DMS114 treated with DMSO at 0.1 percent for 48 hours (cell line): ENCODE measurements around the gene DBNL.

Source experiments
- DNase-seq: peaks from one replicate; lab custom pipeline; 2025; ENCODE audit not compliant: unreplicated experiment; lab: John Stamatoyannopoulos, UW

The DBNL gene

GRCh38 chr7:44042221-44042620 is 2.3 kb upstream of the DBNL start:
- DNase-seq: no peak

- DNase-seq: no peak
Measured at GRCh38 chr7:44043902-44044301, 600 bp upstream of the DBNL start.

- no peak for DNase-seq
Measured at GRCh38 chr7:44045226-44046014, 918 bp downstream of the DBNL start.

- DNase-seq: no peak
Measured at GRCh38 chr7:44046321-44047061, 2.0 kb downstream of the DBNL start.

- DNase-seq: no peak
Measured at GRCh38 chr7:44048031-44048795, 3.7 kb downstream of the DBNL start.

DNA sequence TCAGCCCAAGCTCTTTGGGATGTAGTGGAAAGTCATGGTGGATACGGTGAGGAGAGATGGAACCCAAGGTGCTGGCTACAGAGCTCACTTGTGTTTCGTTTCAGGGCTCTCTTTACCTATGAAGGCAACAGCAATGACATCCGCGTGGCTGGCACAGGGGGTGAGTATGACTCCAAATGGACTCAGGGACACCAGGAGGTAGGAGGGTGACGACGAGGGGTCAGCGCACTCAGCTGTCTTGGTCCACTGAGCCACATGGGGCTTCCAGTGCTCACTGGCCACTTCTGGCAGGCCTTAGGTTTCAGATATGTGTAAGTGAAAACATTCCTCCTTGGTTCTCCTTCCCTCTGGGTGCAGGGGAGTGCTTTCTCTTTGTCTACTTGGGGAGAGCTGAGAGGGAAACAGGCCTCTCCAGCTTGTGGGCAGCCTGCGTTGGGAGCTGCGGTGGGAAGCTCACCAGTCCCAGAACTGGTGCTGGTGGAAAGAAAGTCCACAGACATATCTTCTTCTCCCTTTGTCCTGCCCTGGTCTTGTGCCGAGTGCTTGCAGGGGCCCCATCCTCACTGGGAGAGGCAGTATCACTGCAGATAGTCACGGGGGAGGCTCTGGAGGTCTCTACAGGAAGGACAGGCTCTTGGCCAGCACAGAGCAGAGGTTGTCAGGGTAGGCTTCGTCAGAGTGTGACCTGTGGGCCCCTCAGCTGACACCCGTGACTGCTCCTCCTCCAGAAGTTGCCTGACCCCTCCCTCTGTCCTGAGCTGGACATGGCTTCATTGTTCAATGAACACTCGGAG is 5.8 kb downstream of the DBNL start:
- DNase-seq: no peak

DNA sequence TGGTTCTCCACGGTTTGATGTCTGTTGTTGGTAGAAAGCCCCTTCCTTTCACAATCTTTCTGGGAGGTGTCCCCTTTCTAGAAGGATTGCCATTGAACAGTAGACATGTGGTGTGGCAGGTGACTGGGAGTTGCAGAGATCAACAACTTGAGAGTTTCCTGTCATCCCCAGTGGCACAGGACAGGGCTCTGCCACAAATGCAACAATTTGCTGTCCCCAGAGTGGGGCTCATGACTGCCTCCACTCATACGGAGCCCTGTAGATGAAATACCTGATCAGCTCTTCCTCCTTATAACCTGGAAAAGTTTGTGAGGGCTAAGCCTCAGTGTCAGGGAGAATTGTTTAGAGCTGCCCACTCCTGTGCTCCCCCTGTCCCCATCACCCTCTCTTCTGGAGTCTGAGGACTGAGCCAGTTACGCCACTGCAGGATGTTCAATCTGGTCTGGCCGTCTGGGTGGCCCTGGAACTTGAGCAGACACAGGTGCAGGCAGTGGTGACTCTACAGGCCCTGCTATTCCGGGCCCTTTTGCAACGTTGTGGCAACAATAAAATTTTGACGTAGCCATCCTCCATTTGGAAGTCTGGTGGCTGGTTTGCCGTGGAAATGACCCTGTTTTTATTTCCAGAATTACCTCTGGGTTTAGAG is 6.5 kb downstream of the DBNL start:
- DNase-seq: no peak

DNA sequence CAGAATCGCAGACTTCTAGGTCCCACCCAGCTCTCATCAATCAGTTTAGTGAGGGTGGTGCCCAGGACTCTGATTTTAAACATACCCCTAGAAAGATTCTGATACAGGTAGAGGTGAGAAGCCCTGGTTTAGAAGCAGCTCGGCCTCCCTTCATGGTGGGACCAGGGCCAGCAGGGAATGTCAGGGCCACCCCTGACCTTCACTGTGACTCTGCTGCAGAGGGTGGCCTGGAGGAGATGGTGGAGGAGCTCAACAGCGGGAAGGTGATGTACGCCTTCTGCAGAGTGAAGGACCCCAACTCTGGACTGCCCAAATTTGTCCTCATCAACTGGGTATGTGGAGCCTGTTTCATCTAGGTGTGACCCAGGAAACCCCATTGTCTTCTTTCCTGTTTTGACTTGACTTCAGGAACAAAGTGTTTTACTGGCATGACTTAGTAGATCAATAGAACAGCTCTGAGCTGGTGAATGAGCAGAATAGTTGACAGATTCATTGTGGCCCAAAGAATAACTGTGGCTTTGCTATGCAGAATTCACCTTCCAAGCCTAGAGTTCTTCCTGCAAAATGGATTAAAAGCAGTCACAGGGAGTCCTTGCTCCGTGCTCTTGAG is 7.2 kb downstream of the DBNL start:
- DNase-seq: no peak

DNA sequence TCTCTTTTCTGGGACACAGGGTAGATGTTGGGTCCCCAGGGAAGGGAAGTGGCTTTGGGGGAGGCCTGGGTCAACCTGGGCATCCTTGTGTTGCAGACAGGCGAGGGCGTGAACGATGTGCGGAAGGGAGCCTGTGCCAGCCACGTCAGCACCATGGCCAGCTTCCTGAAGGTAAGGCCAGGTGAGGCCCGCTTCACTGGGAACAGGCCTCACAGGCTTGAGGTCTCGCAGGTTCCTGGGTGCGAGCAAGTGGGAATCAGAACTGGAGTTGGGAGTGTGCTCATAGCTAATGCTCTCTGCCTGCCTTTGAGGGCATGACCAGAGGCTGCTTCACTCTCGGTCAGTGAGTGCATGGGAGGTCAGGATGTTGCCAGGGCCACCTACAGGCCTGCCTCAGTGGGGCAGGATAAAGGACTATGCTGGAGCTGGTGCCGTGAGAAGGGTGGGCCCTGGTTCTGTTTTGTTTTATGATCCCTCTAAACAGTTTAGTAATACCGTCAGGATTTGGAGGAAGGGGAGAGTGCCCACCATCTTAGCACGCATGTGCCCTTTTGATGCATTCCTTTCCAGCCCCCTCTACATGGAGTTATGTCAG is 8.4 kb downstream of the DBNL start:
- DNase-seq: no peak

- DNase-seq: no peak
Measured at GRCh38 chr7:44056681-44057080, 12.2 kb downstream of the DBNL start.

- DNase-seq: no peak
Measured at GRCh38 chr7:44057181-44057848, 12.8 kb downstream of the DBNL start.

- DNase-seq: no peak
Measured at GRCh38 chr7:44057849-44058758, 13.6 kb downstream of the DBNL start.

DNA sequence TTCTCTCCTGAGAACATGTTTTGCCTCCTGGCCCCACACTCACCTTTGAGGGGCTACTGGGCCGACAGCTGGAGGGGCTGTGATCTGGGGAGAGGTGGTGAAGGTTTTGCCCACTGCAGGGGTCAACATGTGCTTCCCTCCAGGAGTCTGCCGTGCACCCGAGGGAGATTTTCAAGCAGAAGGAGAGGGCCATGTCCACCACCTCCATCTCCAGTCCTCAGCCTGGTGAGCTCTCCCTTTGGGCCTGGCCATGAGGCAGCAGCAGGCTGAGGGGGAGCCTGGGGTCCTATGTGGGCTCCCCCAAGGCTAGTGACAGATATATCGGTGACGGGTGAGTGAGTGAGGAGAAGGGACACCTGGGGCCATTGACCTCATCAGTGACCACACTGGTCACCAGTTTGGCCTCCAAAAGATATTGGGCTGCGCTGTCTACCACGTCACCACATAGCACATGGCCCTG is 14.3 kb downstream of the DBNL start:
- no peak for DNase-seq

DNA sequence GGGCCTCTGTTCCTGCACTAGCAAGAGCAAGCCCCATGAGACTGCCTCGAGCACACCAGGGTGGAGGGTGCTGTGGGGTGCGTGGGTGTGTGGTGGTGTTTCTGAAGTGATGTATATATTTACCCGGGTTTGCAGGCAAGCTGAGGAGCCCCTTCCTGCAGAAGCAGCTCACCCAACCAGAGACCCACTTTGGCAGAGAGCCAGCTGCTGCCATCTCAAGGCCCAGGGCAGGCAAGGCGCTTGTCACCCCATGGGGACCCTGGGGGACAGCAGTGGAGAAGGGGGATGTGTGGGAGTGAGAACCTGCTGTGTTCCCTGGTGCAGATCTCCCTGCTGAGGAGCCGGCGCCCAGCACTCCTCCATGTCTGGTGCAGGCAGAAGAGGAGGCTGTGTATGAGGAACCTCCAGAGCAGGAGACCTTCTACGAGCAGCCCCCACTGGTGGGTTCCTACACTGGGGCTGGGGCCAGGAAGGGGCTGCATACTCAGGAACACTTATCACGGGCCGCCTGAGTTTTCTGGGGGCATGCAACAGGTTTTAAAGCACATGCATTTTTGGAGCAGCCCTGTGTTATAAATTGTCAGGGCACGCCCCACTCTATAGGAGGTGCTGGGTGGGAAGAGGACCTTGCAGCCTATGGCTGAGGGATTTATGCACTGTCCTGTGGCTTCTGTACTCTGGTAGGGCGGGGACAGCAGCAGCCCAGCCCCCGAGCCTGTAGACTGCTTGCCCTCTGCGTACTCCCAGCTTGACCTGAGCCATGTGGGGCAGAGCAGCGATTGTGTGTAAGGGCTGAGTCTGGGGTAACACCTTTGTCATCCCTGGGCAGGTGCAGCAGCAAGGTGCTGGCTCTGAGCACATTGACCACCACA is 15.0 kb downstream of the DBNL start:
- no peak for DNase-seq

GRCh38 chr7:44060091-44060947 is 15.8 kb downstream of the DBNL start:
- no peak for DNase-seq
